HG03196 (cell line): ENCODE measurements around the gene PDHX.

Experiments used
- ATAC-seq: cut with Tn5 transposase; IDR thresholded peaks from one replicate; pipeline ENCODE4 v1.9.1; 2021; ENCODE audit not compliant: unreplicated experiment

The PDHX gene

DNA sequence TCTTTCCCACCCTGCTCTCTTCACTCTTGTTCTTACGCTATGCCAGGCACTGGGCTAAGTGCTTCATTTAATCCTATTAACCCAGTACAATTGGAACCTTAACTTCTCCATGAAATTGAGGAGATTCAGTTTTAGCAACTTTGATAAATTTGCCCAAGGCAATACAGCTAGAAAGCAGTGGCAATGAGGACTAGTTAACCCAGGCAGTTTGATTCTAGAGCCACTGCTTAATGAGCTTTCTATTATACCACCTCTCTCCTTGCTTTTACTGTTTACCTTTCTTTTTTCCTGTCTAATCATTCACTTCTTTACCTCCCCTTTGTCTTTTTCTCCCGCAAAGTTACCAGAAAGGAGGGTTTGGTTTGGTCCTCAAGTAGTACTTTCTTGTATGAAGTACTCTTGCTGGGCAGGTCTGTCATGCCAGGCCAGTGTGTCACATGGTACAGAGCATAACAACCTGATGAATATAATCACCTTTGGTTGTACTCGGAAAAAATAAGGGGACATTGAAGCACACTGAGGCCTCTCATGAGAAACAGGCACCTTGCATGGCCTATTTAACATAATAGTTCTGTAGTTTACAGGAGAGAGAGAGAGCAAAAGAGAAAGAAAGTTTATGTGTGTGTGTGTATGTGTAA lies 70.6 kb downstream of the PDHX start:
- no peak for ATAC-seq

DNA sequence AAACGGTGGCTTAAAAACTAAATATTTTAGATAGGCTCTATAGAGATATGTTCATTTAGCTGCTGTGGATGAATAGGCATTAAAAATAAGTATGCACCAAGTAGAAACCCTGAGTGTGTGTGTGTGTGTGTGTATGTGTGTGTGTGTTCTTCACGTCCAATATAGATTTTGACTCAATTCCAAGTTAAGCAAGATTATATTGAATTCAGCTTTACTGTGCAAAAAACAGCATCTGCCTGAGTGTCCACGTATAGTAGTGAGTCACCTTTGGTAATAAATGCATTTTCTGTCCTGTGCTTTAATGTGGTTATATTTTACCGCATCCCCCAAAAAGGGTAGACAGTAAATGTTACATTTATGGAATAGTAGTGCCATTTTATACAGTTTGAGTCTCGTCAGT lies 71.2 kb downstream of the PDHX start:
- no peak for ATAC-seq

DNA sequence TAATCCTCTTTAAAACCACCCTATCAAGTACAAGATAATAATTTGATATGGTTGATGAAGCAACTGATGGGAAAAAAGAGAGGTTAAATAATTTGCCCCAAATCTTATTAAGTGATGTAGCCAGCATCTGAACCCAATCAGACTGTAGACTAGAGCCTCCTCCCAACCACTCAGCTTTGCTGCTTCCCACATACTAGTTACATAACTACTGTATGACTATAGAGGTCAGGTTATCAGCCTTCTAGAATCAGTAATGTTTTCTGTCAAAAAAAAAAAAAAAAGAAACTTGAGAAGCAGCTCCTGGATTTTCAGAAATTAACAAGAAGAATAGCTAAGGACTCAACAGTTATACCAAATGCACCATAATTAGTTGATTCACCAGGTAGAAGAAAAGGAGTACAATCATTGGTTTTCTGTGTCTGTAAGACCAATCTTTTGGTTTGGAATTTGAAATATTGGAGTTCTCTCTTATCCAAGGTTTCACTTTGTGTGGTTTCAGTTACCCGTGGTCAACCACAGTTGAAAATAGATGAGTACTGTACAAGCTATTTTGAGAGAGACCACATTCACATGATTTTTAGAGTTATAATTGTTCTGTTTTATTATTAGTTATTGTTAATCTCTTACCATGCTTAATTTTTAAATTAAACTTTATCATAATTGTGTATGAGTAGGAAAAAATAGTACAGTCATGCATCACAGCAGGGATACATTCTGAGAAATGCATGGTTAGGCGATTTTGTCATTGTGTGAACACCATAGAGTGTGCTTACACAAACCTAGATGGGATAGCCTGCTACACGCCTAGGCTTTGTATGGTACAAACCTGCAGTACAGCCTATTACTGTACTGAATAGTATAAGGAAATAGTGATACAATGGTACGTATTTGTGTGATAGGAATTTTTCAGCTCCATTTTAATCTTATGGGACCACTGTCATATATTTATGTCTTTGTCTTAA lies 72.2 kb downstream of the PDHX start:
- ATAC-seq, result no peak

DNA sequence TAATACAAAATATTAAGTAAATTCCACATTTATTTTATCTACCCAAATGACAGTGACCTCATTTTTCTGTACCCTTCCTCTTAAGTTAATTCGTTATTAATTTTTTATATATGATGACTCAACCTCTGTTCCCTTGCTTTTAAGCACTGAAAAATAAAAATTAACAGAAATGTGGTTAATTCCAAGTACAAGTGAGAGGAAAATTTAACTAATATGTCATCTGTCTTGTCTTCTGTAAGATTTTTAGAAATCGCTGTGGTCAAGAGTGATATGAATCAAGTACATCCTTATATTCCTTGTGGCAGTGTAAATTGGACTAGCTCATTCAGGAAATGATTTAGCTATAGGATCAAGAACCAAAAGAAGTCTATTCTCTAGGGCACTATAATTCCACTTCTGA lies 74.5 kb downstream of the PDHX start:
- ATAC-seq, result no peak

DNA sequence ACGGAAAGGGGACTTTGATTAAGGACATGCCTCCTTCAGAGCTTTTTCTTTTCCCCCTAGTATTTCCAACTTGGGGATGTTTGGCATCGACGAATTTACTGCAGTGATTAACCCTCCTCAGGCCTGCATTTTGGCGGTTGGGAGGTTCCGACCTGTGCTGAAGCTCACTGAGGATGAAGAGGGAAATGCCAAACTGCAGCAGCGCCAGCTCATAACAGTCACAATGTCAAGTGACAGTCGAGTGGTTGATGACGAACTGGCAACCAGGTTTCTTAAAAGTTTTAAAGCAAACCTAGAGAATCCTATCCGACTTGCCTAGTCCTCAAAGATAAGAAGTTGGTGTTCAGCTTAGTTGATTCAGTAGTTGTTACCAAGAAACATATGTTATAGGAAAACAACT lies 78.4 kb downstream of the PDHX start:
- ATAC-seq, result no peak

DNA sequence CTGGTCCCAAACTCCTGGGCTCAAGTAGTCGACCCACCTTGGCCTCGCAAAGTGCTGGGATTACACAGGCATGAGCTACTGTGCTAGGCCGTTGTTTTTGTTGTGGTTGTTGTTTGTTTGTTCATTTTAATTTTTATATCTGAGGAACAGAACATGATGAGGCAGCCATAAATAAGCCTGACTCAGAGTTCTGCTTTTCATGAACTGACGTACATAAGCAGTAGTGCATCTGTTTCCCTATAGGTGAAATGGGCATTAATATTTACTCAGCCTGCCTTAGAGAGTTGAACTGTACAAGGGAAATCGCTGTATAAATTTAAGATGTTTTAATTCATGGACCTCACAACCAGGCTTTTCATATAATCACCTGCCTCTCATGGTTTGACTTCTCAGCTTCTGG lies 80.5 kb downstream of the PDHX start:
- no peak for ATAC-seq

DNA sequence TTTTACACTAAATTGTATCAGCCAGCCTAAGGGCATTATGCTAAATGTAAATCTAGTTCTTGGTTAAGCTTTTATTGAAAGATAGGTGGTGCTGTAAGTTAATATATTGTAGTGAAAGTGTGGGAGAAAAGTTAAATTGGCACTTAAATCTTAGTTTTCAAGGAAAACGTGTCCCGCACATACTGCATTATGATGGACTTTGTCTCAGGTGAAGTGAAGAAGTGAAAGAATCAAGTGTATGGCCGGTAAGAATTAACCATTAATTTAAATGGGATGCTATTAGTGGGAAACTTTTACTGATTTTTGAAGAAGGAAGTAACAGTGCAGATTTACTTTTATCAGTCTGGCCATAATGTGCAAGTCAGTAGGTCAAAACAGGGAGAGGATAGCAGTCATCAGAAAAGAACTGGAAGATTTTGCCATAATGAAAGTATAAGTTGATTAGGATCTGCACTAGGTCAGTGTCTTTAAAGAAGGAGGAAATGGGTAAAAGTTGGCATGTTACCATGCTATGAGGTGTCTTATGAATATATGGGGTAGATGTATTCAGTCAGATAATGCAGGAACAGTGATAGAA lies 81.6 kb downstream of the PDHX start:
- ATAC-seq, result no peak

DNA sequence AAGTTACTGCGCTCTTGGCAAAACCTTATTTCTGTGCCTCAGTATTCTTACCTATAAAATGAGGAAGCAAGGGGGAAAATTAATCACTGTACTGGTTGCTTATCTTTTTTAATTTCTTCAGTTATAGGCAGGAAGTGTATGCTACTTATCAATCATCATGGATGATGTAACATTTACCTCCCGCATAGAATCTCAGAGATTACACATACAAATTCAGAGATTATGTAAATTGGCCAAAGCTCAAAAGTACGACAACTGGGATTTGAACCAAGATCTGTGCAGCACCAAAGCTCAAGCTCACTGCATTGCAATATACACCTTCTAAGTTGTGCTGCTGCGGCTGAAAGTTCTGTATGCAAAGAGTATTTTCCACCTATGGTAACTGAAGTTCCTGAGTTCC lies 83.0 kb downstream of the PDHX start:
- no peak for ATAC-seq

DNA sequence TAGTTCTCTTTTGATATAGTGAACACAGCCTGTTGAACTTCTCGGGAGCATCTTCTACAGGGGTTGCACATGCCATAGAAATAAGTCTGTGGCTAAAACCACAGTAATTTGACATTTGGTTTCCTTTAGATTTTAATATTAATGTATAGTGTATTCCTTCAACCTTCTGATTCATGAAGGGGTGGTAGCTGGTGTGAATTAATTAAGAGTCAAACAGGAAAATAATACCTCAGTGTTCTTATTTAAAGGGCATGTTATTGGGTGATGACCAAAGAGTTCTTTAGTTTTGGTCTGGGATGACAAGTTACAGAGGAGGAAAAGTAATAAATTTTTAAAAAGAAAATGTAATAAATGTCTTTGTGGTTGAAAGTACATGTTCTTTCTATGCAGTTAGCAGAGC lies 86.8 kb downstream of the PDHX start:
- ATAC-seq, result no peak

DNA sequence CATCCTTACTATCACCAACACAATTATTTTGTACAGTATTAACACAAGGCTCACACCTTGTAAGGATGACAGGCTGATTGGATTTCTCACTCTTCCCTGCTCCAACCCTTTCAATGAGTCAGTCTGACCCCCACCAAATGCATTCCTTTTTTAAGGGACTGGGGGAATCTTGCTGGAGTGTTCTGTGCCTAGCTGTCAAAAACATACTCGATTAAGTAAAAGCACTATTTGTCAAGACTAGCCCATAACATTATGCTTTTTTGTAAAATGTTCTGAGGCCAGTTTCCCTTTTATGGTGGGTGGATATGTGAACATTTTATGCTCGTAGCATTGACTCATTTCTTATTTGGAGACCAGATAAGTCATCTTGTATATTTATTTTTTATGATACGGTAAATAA lies 87.2 kb downstream of the PDHX start:
- ATAC-seq, result no peak

DNA sequence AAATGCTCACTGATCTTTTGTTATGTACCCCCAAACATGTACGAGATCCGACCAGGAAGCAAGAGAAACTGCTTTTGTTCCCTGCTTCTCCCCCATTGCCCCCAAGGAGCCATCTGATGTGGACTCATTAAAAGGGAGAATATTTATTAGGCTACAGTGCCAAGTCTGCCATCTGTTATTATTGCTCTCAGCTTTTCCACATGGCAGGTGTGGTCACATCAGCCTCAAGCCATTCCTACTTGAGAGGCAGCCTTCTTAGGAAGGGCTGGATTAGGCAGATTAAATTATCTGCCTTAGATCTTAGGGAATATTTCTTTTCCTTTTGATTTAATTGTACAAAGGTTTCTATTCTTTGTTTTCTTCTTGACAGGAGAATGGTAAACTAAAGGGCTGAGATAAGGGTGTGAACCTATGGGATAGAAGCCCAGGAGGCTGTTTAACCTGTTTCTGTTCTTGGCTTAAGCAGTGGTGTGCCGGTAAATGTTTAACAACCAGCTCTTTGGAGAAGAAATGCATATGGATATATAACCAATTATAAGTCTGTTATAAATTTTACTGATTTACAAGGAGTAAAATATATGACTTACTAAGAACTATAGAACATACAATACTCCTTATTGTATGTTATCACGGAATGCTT lies 88.8 kb downstream of the PDHX start:
- no peak for ATAC-seq

DNA sequence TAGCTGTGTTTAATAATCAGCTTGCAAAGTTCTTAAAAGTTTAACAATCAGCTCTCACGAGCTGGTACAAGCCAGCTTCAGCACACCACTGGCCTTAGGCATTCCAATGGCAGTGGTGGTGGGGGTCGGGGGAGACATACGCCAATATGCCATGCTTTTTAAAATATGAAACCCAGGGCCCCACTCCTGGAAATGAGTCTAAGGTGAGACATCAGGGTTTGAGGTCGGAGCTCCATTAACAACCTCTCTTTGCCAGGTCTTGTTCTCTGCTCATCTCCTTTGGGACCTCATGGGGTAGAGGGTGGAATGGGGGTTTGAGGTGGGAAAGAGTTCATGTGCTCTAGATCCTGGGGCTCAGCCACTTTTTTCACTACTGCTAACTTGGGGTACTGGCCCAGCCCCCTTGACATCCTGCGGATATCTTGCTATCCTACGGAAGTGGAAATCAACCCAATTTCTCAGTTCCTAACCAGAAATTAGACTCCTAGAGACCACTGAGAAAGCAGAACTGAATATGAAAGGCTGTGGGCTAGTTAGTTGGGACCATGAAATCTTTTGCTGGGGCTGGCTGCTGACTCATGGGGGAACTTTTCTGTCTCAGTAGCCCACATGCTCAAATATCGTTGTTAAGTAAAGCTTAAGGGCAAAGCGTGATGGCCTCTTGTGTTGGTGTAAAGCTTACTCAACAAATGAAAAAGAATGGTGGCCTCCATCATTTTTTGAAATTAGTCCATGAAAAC lies 90.1 kb downstream of the PDHX start:
- peak; percentile 90 for ATAC-seq

DNA sequence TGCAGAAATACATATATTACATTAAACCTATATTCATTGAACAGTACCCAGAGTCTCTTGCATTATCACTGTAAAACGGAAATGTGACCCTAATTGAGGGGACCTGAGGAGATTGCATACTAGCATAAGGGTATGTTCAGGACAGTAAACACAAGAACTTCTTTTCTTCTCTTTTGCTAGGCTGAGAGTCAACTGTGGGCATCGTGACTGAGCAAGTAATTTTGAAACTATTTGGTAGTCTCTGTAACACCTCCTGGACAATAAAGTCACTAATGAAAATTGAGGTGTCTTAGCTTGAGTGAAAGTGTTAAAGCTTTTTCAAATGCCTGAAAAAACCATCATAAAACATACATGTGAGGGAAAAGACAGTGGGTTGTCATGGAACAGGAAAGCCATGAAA lies 90.9 kb downstream of the PDHX start:
- peak; percentile 51 for ATAC-seq

DNA sequence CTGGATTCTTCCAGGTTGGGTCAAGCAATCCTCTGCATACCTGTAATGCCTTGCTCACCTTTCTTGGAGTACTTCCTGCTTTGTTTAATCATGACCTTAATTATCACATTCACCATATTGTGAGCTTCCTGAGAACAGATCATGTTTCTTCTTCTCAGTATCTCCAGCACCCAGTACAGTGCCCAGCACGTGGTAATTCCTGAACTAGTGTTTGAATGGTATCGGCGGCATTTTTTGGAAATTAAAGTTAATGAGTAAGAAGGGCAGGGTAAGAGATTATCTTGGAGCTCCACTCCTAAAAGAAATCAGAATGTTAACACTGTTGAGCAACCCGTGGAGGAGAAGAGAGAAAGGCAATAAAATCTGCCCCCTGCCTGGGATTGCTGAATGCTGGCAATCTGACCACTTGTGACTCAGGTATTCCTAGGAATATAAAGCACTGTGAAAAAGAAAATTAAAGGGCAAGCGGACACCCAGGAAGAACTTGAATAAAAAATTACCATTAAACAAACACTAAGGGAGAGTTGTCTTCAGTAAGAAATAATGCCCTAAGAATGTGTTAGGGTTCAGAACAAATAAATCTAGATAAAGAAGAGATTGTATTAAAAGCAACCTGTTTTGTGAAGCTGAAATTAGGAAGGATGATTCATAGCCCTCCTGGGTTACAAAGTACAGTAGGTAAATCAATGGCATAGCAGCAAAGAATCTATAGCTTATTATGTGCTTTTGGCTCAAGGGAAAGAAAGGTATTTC lies 92.9 kb downstream of the PDHX start:
- ATAC-seq, result no peak

DNA sequence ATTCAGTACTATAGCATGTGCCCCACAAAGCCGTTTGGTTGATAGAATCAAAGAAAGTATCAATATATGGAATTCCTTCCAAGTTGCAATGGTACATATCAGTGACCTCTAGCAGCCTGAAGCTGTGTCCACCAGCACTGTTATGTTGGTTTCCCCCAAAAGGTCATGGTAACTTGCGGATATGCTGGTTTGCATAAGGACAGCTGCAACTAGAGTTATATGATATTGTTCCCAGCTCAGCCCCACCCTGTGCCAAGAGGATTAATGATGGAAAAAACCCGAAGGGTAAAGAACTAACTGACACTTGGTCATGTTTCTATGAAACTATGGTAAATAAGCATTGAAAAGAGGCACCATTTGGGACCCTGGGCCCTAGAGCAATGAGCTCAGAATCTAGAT lies 93.5 kb downstream of the PDHX start:
- no peak for ATAC-seq

DNA sequence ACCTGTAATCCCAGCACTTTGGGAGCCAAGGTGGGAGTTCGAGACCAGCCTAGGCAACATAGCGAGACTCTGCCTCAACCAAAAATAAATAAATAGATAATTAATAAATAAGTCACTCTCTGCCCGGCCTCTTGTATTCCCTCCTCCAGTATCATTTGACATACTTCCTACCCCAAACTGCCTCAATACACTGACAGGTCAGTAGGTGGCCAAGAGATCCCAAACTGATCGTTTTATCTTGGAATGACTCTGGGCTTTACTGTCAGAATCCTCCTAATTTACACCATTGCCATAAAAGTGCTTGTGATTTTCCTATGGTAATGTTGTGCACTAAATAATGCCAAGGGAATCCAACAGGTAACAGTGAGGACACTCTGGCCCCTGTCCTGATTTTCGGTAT lies 94.2 kb downstream of the PDHX start:
- ATAC-seq, result no peak

DNA sequence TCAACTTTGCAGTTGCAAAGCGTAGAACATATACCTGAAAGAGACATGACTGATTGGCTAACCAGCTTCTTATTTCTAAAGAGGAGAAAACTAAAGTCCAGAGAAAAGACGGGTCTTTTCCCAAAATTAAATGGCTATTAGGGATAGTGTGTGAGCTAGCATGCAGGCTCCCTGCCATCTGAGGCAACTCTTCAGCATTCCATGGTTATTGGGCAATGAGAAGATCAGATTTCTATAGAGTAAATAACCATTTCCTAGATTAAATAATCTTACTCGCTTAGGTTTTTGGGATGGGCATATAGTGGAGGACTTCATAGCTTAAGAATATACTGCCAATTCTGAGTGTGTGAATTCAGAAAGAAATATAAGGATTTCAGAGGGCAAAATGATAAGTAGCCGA lies 95.0 kb downstream of the PDHX start:
- no peak for ATAC-seq

DNA sequence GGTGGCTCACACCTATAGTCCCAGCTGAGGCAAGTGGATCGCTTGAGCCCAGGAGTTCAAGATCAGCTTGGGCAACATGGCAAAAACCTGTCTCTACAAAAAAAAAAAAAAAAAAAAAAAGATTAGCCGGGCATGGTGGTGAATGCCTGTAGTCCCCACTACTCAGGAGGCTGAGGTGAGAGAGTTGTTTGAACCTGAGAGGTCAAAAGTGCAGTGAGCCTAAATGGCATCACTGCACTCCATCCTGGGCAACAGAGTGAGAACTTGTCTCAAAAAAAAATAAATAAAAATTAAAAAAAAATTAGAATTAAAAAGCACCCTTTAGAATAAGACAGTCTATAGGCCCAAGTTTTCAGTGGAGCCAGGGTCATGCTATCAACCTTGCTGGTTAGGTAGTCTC lies 95.5 kb downstream of the PDHX start:
- ATAC-seq, result peak; percentile 12

DNA sequence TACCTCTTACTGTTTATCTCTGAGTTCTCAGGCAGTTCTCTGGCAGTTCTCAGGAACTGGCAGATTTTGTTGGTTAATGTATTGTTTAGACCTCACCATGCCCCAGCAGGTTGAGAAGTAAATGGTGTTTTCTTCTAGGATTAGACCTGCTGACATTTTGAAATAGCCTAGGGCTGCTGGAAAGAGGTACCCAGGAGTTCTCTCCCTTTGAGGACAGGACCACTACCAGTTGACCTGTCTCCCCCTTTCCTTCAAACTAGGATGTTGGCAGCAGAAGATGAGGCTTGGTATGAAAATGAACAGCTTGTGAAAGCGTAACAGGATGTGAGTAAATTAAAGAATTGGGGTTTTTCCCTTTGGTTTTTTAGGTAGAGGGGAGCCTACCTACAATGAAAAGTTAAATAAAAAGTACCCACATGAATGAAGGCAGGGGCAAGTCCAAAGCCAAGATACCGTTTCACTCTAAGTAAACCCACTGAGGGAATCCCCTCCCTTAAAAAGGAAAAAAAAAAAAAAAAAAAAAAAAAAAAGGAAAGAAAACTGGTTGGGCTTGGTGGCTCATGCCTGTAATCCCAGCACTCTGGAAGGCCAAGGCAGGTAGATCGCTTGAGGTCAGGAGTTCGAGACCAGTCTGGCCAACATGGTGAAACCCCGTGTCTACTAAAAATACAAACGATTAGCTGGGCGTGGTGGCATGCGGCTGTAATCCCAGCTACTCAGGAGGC lies 96.2 kb downstream of the PDHX start:
- ATAC-seq, result peak; percentile 74
